MV-4-11 (cell line): ENCODE measurements around the gene TMEM248.
"Not testable (repeated sequence)": the region's sequence is repeated elsewhere in the genome, so short reads cannot be mapped to it uniquely, and the experiment has no call there.

ENCODE experiments used
- DNase-seq: peaks from one replicate; lab custom pipeline; 2025; lab: John Stamatoyannopoulos, UW

The TMEM248 gene

GRCh38 chr7:66920769-66921395 is at the start of gene TMEM248:
TSS of gene TMEM248 (plus strand) at chr7:66921225. CDS start at chr7:66941866, 20,641 bp downstream.
- peak; percentile 90 for DNase-seq

DNA sequence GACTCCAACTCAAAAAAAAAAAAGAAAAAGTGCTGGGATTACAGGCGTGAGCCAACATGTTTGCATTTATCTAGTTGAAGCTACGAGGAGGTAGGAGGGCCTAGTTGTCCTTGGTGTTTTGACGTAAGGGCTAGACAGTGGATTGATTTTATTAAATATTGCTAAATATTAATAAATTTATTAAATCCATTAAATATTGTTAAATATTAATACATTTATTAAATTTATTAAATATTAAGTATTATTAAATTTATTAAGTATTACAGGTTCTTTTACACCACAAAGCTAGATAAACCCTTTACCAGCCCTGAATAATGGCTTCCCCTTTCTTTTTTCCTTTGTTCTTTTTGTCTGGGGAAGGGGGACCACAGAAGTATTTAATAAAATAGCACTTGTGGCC is 47.5 kb upstream of the TMEM248 start:
- no peak for DNase-seq

DNA sequence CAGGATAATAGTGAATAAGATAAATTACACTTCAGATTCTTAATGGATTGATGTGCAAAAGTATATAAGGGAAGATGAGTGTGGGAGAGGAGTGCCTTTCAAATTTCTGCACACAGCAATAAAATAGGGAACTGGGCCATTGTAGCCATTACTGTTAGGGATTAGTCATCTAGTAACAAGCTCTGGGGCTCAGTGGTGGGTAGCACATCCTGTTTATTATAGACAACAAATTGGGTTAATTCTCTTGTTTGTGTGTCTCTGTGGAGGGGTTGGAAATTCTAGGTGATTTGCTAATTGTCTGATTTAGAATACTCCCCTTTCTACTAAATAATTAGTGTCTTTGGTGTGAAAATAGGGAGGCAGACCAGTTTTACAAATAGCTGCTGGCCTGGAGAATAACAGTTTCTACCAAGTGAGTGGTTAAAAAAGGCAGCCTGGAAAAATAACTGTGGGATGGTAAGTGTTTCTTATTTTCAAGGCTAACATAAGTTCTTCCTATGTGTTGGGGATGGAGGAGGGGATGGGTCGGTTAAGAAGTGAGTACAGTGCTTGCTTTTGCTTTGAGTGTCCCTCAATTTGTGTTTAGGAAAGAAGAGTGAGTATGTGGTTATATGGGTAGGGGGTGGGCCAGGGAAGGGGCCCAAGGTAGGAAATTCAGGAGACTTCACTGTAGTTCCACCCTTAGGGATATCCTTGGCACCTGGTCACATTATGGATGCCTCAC is 43.3 kb upstream of the TMEM248 start:
- peak; percentile 87 for DNase-seq

DNA sequence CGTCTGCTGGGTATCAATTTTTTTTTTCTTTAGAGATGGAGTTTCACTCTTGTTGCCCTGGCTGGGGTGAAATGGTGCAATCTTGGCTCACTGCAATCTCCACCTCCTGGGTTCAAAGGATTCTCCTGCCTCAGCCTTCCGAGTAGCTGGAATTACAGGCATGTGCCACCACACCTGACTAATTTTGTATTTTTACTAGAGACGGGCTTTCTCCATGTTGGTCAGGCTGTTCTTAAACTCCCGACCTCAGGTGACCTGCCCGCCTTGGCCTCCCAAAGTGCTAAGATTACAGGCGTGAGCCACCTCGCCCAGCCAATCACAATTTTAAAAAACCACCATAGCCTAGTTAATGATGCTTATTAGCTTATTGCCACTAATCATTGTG is 42.7 kb upstream of the TMEM248 start:
- DNase-seq: not testable (repeated sequence)

DNA sequence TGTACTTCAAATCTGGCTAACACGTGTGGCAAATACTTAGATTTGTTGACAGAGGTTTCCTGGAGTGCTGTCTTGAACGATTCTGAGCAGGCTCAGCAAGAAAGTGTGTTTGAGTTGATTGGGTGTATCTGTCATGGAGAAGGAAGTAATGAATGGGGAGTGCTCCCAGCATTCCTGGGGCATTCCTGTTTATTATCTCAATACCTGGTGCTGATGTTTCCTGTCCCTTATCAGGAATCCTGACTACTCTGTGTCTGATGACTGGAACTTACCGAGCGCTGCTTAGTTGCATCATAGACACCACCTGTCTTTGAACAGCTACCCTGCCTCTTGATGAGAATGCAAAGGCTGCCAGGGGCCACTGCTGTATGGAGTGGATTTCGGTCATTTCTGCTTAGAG is 41.0 kb upstream of the TMEM248 start:
- DNase-seq: no peak

GRCh38 chr7:66880577-66880976 is 40.4 kb upstream of the TMEM248 start:
- DNase-seq: not testable (repeated sequence)

GRCh38 chr7:66883716-66884115 is 37.3 kb upstream of the TMEM248 start:
- no peak for DNase-seq

- peak; percentile 9 for DNase-seq
Observed at GRCh38 chr7:66884556-66884955, 36.5 kb upstream of the TMEM248 start.

DNA sequence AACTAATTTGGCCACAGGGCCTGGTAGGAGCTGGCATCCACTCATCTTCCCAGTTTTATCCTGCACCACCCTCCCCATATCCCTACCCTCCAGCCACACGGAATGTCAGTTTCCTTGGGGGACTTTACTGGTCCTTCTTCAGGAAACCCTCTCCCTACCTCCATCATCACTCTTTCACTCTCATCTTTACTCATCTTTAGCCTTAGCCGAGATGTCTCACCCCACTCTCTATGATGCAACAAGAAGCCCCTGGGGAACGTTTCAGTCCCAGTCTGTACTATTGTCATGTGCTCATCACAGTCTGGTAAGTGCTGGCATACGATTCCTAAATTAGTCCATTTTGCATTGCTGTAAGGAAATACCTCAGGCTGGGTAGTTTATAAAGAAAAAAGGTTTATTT is 34.9 kb upstream of the TMEM248 start:
- no peak for DNase-seq

GRCh38 chr7:66888223-66888622 is 32.8 kb upstream of the TMEM248 start:
- DNase-seq: not testable (repeated sequence)

DNA sequence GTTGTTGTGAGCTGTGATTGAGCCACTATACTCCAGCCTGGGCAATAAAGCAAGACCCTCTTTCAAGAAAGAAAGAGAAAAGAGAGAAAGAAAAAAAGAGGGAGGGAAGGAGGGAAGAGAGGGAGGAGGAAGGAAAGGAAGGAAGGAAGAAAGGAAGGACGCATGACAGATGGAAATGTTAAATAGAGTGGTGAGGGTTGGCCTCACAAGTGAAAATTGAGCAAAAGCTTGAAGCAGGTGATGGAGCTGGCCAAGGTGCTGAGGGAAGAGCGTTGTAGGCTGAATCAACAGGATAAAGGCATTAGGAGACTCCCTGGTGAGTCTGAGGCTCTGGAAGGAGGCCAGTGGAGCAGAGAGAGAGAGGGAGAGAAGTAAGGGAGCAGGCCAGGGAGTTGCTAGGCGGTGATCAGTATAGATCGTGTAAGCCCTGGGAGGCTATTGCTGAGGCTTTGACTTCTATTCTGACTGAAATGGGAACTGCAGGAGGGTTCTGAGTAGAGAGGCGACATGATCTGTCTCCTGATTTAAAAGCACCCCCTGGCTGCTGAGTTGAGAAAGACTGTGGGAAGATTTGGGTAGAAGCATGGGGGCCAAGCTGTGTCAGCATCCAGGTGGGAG is 26.5 kb upstream of the TMEM248 start:
- DNase-seq: peak; percentile 40

- no peak for DNase-seq
Observed at GRCh38 chr7:66896441-66896840, 24.6 kb upstream of the TMEM248 start.

DNA sequence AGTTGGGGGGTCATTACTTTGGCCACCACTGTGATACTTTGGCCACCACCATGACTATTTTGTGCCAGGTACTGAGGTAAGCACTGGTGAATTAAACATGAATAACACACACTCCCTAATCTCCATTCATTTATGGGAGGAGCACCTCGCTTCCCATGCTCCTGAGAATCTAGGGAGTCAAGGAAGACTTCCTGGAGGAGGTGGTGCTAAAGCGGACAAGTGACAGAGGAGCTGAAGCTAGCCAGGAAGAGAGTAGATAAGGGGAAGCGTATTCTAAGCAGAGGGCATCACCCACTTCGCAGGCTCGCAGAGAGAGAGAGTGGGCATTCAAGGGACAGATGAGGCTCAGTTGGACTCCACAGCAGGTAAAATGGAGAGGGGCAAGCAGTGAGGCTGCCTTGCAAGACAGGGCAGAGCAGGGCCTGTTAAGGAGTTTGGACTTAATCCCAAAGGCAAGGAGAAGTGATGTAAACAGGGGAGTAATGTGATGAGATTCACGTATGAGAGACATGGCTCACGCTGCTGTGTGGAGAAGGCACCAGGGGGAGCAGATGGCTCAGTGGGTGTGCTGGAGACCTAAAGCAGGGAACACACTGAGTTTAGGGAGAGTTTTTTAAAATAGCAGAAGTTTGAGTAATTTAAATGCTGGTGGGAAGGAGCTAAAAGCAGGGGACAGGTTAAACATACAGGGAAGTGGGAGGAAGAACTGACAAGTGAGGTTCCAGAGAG is 21.3 kb upstream of the TMEM248 start:
- no peak for DNase-seq

- DNase-seq: no peak
Observed at GRCh38 chr7:66901941-66902843, 18.8 kb upstream of the TMEM248 start.

DNA sequence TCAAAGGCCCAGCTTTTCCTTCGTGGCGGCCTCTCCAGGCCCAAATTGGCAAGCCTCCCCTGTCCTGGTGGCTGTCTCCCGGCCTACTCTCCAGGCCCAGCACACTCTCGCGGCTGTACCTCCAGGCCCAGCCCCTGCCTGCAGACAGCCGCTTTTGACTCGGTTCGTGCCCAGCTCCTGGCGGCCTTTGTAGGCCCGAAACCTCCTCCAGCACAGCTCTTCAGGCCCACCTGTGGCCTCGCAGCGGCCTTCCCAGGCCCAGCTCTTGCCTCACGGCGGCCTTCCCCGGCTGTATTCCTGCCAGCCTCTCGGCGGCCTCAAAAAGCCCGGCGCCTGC is 18.2 kb upstream of the TMEM248 start:
- no peak for DNase-seq

DNA sequence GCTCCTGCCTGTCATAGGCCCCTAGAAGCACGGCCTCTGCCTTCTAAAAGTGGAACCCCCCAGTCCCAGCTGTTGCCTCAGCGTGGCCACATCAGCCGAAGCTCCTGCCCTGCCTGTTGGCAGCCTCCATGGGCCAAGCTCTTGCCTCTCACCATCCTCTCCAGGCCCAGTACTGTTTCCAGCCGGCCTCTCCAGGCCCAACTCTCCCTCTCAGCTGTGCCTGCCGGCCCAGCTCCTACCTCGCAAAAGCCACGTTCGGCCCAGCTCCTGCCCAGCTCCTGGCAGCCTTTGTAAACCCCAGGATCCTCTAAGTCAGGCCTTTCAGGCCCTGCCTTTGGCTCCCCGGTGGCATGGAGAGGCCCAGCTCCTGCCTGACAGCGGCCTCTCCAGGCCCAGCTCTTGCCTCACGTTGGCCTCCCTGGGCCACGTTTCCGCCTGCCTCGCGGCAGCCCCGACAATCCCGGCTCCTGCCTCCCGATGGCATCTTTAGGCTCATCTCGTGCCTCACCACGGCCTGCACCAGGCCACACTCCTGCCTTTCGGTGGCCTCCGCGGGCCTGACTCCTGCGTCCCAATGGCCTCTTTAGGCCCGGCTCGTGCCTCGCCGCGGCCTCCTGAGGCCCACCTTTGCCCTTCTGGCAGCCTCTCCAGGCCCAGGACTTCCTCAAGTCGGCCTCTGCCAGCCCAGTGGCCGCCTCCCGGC is 17.5 kb upstream of the TMEM248 start:
- no peak for DNase-seq

- DNase-seq: no peak
Observed at GRCh38 chr7:66904063-66904593, 16.9 kb upstream of the TMEM248 start.

- DNase-seq: peak; percentile 14
Observed at GRCh38 chr7:66905278-66905677, 15.7 kb upstream of the TMEM248 start.

DNA sequence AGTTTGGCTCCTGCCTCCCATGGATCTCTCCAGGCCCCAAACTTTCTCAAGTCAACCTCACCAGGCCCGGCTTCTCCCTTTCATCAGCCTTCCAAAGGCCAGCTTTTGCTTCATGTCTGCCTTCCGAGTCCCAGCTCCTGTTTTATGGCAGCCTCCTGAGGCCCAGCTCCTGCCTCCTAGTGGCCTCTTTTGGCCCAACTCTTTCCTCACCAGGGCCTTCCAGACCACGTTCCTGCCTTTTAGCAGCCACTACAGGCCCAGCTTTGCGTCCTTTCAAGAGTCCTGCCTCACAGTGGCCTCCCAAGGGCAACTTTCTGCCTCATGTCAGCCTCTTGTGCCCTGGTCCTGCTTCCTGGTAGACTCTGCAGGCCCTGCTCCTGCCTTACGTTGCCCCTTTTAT is 15.3 kb upstream of the TMEM248 start:
- DNase-seq: no peak

- no peak for DNase-seq
Observed at GRCh38 chr7:66907731-66908130, 13.3 kb upstream of the TMEM248 start.

- peak; percentile 54 for DNase-seq
Observed at GRCh38 chr7:66908598-66908997, 12.4 kb upstream of the TMEM248 start.
